SU-DHL-6 (cell line): ENCODE data around the gene LAMTOR5.

Source experiments
- H2AFZ ChIP-seq: fragments of 200-600 bp; sonication (generic); 2 replicates; pipeline ENCODE4 v1.6.1; 2014; ENCODE audit warnings: low read depth, mild to moderate bottlenecking, moderate library complexity, mixed read lengths, antibody characterized with exemption, low read length; ENCODE audit not compliant: severe bottlenecking
- H3F3A ChIP-seq: fragments of 200-600 bp; shearing (Covaris generic); 2 replicates; pipeline ENCODE4 v1.6.0; 2016; ENCODE audit warnings: antibody characterized with exemption, mild to moderate bottlenecking; ENCODE audit not compliant: insufficient read depth
- H3K27ac ChIP-seq: fragments of 200-600 bp; sonication (generic); 2 replicates; pipeline ENCODE4 v1.5.1; 2016; ENCODE audit warnings: low read depth, mild to moderate bottlenecking, low read length, moderate library complexity, mixed read lengths
- H3K27me3 ChIP-seq: fragments of 200-600 bp; sonication (generic), shearing (Covaris generic); 2 replicates; pipeline ENCODE4 v1.6.0; 2014; ENCODE audit warnings: mild to moderate bottlenecking, low read length
- H3K36me3 ChIP-seq: fragments of 200-600 bp; sonication (generic); 2 replicates; pipeline ENCODE4 v1.6.1; 2014; ENCODE audit warnings: mild to moderate bottlenecking, low read length, mixed read lengths
- H3K4me2 ChIP-seq: fragments of 300-600, 200-600 bp; shearing (Covaris generic), sonication (generic); 2 replicates; pipeline ENCODE4 v1.6.0; 2014; ENCODE audit warnings: low read length, low read depth, mild to moderate bottlenecking; ENCODE audit not compliant: poor library complexity, severe bottlenecking
- H3K4me3 ChIP-seq: fragments of 200-600 bp; sonication (generic); 2 replicates; pipeline ENCODE4 v1.5.1; 2014; ENCODE audit warnings: antibody characterized with exemption, low read length, mild to moderate bottlenecking, mixed read lengths; ENCODE audit not compliant: insufficient read depth, poor library complexity, severe bottlenecking
- H3K79me2 ChIP-seq: fragments of 200-600 bp; sonication (generic); 2 replicates; pipeline ENCODE4 v1.6.1; 2014; ENCODE audit warnings: mild to moderate bottlenecking, low read length, moderate library complexity; ENCODE audit not compliant: insufficient read depth
- H3K9ac ChIP-seq: fragments of 200-600 bp; sonication (generic); 2 replicates; pipeline ENCODE4 v1.7.0; 2014; ENCODE audit warnings: mild to moderate bottlenecking, low read length
- H3K9me2 ChIP-seq: fragments of 200-600 bp; sonication (generic); replicated peaks from 2 replicates; pipeline ENCODE4 v1.6.1; 2014; ENCODE audit warnings: low read length; ENCODE audit not compliant: insufficient read depth
- H3K9me3 ChIP-seq: fragments of 200-600 bp; sonication (generic); 2 replicates; pipeline ENCODE4 v1.6.1; 2014; ENCODE audit warnings: low read length, mixed read lengths; ENCODE audit not compliant: insufficient read depth
- H4K20me1 ChIP-seq: fragments of 200-600 bp; sonication (generic); 2 replicates; pipeline ENCODE4 v1.6.1; 2014; ENCODE audit warnings: low read depth, mild to moderate bottlenecking, antibody characterized with exemption, low read length, moderate library complexity, mixed read lengths
- CTCF ChIP-seq: fragments of 200-600 bp; sonication (generic); IDR thresholded peaks from one replicate; pipeline ENCODE4 v1.5.1; 2017; ENCODE audit warnings: antibody characterized with exemption, mild to moderate bottlenecking, low read length, moderate library complexity; ENCODE audit not compliant: insufficient read depth, poor library complexity, severe bottlenecking
- EZH2phosphoT487 ChIP-seq: fragments of 200-600 bp; sonication (generic), shearing (Covaris generic); conservative IDR thresholded peaks from 2 replicates; pipeline ENCODE4 v1.6.1; 2018; ENCODE audit warnings: mild to moderate bottlenecking, antibody characterized with exemption, low read length, moderate library complexity, mixed read lengths

Gene LAMTOR5

GRCh38 chr1:110356379-110356778 is 51.1 kb downstream of the LAMTOR5 start:
- Histone ChIP-seq H3K27ac (no peak overlapping the region), H3K9me3 (no peaks in the 10 kb centered on the region), H4K20me1 (peaks cover 39% of the 10 kb centered on the region), H3K79me2 (peaks cover 99% of the 10 kb centered on the region), H2AFZ (no peak overlapping the region), H3K4me3 (no peak overlapping the region), H3K4me2 (no peak overlapping the region), H3K9ac (no peak overlapping the region), H3K27me3 (no peaks in the 10 kb centered on the region), H3F3A (no peaks in the 10 kb centered on the region; the same call in 1 of the 2 replicates), H3K9me2 (no peaks in the 10 kb centered on the region), H3K36me3 (peaks cover 44% of the 10 kb centered on the region)
- TF ChIP-seq CTCF: no peak
- TF ChIP-seq EZH2phosphoT487: no peak

GRCh38 chr1:110355321-110355720 is 52.2 kb downstream of the LAMTOR5 start:
- no peak overlapping the region for H3K9ac ChIP-seq
- peaks cover 99% of the 10 kb centered on the region for H3K79me2 ChIP-seq
- no peak overlapping the region for H3K4me3 ChIP-seq
- H4K20me1 ChIP-seq: peaks cover 39% of the 10 kb centered on the region
- no peaks in the 10 kb centered on the region; the same call in 1 of the 2 replicates for H3F3A ChIP-seq
- no peak overlapping the region for H3K4me2 ChIP-seq
- TF ChIP-seq EZH2phosphoT487 (no peak), CTCF (no peak)
- no peak overlapping the region for H2AFZ ChIP-seq
- no peaks in the 10 kb centered on the region for H3K9me3 ChIP-seq
- H3K27me3 ChIP-seq: no peaks in the 10 kb centered on the region
- peaks cover 47% of the 10 kb centered on the region for H3K36me3 ChIP-seq
- no peaks in the 10 kb centered on the region for H3K9me2 ChIP-seq
- H3K27ac ChIP-seq: no peak overlapping the region
